ACC112 (cell line): ENCODE data around the gene CAB39L.

Experiments used
- H2AFZ ChIP-seq: fragments of 200-600 bp; sonication (generic); one replicate; pipeline ENCODE4 v1.6.0; 2017; ENCODE audit warnings: antibody characterized with exemption, low read length; ENCODE audit not compliant: unreplicated experiment
- H3K27ac ChIP-seq: fragments of 200-600 bp; sonication (generic); 2 replicates; pipeline ENCODE4 v1.5.1; 2014; ENCODE audit warnings: low read depth, mild to moderate bottlenecking, antibody characterized with exemption, low read length, moderate library complexity
- H3K27me3 ChIP-seq: fragments of 200-600 bp; sonication (generic); 2 replicates; pipeline ENCODE4 v1.6.1; 2014; ENCODE audit warnings: mild to moderate bottlenecking, antibody characterized with exemption, low read length, moderate library complexity, mixed read lengths; ENCODE audit not compliant: insufficient read depth
- H3K36me3 ChIP-seq: fragments of 200-600 bp; sonication (generic); 2 replicates; pipeline ENCODE4 v1.6.1; 2016; ENCODE audit warnings: mild to moderate bottlenecking, antibody characterized with exemption, low read length, moderate library complexity, mixed read lengths; ENCODE audit not compliant: insufficient read depth
- H3K4me1 ChIP-seq: fragments of 200-600 bp; sonication (generic); one replicate; pipeline ENCODE4 v1.6.1; 2016; ENCODE audit warnings: low read length, mixed read lengths; ENCODE audit not compliant: insufficient read depth, unreplicated experiment, control insufficient read depth
- H3K4me3 ChIP-seq: fragments of 200-600 bp; sonication (generic); 2 replicates; pipeline ENCODE4 v1.5.1; 2014; ENCODE audit warnings: mild to moderate bottlenecking, low read depth, low read length
- H3K79me2 ChIP-seq: fragments of 200-600 bp; sonication (generic); one replicate; pipeline ENCODE4 v1.6.0; 2016; ENCODE audit warnings: low read length; ENCODE audit not compliant: control insufficient read depth, unreplicated experiment, insufficient read depth

Gene CAB39L

GRCh38 chr13:49418206-49418605 lies 25.7 kb downstream of the CAB39L start:
- H3K4me3 ChIP-seq = no peak overlapping the region
- no peak overlapping the region for H3K27ac ChIP-seq
- no peaks in the 10 kb centered on the region for H3K36me3 ChIP-seq
- H3K4me1 ChIP-seq = peaks cover 7% of the 10 kb centered on the region
- no peak overlapping the region for H2AFZ ChIP-seq
- no peaks in the 10 kb centered on the region for H3K27me3 ChIP-seq
- no peaks in the 10 kb centered on the region for H3K79me2 ChIP-seq

DNA sequence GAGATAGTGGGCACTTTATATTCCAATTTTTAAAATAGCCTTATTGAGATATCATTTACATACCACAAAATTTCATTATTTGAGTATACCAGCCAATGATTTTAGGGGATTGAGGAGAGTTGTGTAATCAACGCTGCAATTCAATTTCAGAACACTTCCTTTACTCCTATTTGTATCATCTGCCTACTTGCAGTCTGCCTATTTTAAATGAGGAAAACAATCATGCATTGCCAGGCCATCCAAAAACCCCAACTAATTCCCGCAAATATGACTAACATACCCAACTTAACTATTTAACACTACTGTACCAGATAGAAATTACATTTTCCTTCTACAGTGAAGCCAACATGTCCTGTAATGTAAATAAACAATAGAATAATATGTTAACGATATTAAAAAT lies 26.7 kb downstream of the CAB39L start:
- H3K4me1 ChIP-seq = peaks cover 7% of the 10 kb centered on the region
- no peak overlapping the region for H3K4me3 ChIP-seq
- no peaks in the 10 kb centered on the region for H3K79me2 ChIP-seq
- no peak overlapping the region for H2AFZ ChIP-seq
- H3K36me3 ChIP-seq = no peaks in the 10 kb centered on the region
- no peaks in the 10 kb centered on the region for H3K27me3 ChIP-seq
- no peak overlapping the region for H3K27ac ChIP-seq

- Histone ChIP-seq H3K4me3 (no peak overlapping the region), H3K36me3 (no peaks in the 10 kb centered on the region), H2AFZ (no peak overlapping the region), H3K27me3 (no peaks in the 10 kb centered on the region), H3K27ac (no peak overlapping the region), H3K79me2 (no peaks in the 10 kb centered on the region), H3K4me1 (no peaks in the 10 kb centered on the region)
These were observed 31.1 kb downstream of the CAB39L start for GRCh38 chr13:49412749-49413148.

DNA sequence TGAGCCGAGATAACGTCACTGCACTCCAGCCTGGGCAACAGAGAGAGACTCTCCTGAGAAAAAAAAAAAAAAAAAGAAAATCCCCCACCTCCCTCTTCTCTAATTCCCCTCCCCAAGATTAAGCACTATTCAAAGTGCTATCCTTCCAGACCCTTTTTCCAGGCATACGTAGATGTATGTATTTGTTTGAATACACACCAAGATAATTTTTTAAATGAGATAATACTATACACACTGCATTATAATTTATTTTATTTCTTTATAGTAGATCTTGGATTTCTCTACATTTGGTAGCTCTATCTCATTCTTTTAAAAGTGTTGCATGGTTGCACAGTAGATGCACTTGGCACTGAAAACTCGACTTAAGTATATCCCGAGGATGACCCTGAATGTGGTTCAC lies 32.5 kb downstream of the CAB39L start:
- Histone ChIP-seq H3K27me3 (no peaks in the 10 kb centered on the region), H3K27ac (no peak overlapping the region), H3K79me2 (no peaks in the 10 kb centered on the region)

DNA sequence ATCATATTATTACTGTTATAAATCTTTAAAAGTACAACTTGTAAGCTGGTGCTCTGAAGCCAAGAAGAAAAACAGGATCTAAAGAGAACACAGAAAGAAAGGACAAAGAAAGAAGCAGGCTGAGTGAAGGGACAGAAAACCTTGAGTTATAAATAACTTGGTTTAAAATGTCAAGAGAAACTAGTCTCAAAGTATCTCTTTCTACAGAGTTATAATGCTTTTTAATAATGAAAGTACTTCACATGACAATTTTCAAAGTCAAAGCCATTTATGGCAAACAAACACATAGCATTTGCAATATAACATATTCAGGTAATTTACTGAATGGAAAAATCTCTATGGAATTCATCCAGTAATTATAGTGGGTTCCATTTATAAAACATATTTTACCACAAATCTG lies 33.4 kb downstream of the CAB39L start:
- Histone ChIP-seq H3K4me3 (no peak overlapping the region), H3K27ac (no peak overlapping the region), H2AFZ (no peak overlapping the region), H3K4me1 (no peaks in the 10 kb centered on the region), H3K27me3 (no peaks in the 10 kb centered on the region), H3K36me3 (no peaks in the 10 kb centered on the region), H3K79me2 (no peaks in the 10 kb centered on the region)

More for the DNA sequence above, 32.5 kb downstream of the CAB39L start:
- Histone ChIP-seq H3K4me1 (no peaks in the 10 kb centered on the region), H2AFZ (no peak overlapping the region), H3K4me3 (no peak overlapping the region), H3K36me3 (no peaks in the 10 kb centered on the region)

DNA sequence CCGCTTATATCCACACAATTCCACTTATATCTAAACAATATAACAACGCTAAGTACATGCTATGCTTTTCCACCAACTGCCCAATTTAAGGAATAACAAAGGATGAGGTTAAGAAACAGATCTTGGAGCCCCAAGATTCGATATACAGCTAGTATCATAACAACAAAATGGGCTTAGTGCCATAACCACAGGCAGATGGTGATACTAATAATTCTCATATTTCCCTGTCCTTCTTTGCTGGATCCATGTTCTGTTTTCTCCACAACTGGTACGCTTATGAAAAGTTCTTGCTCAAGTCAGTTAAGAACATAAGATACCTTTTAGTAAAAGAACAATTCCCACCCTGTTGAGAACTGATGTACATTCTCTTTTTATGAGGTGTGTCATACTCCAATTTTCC lies 33.9 kb downstream of the CAB39L start:
- Histone ChIP-seq H3K27me3 (no peaks in the 10 kb centered on the region), H3K79me2 (no peaks in the 10 kb centered on the region), H3K36me3 (no peaks in the 10 kb centered on the region), H3K4me1 (no peaks in the 10 kb centered on the region), H3K4me3 (no peak overlapping the region), H2AFZ (no peak overlapping the region), H3K27ac (no peak overlapping the region)

GRCh38 chr13:49409008-49409407 lies 34.9 kb downstream of the CAB39L start:
- Histone ChIP-seq H3K79me2 (no peaks in the 10 kb centered on the region), H3K27ac (no peak overlapping the region), H3K27me3 (no peaks in the 10 kb centered on the region), H2AFZ (no peak overlapping the region), H3K36me3 (no peaks in the 10 kb centered on the region), H3K4me1 (no peaks in the 10 kb centered on the region), H3K4me3 (no peak overlapping the region)

GRCh38 chr13:49407936-49408335 lies 35.9 kb downstream of the CAB39L start:
- H3K27me3 ChIP-seq = no peaks in the 10 kb centered on the region

DNA sequence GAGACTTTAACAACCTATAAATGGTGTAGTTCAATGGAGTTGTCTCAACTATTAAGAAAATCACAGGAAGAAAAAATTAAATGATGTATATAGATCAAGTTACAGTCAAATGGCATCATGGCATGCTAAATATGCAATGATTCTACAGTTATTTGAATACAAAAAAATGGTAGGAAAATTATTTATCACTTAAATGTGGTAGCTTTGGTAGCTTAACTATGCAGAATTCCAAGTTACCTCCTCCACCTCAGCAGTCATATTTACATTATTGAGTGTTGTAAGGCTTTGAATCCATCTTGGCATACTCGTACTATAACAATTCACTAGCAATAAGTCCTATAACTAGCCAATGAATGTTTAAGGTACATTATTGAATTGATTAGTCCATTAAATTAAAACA lies 36.8 kb downstream of the CAB39L start:
- Histone ChIP-seq H3K79me2 (no peaks in the 10 kb centered on the region), H2AFZ (no peak overlapping the region), H3K4me3 (no peak overlapping the region), H3K36me3 (no peaks in the 10 kb centered on the region), H3K4me1 (no peaks in the 10 kb centered on the region), H3K27ac (no peak overlapping the region), H3K27me3 (no peaks in the 10 kb centered on the region)

More at GRCh38 chr13:49407936-49408335, 35.9 kb downstream of the CAB39L start:
- no peak overlapping the region for H3K4me3 ChIP-seq
- no peaks in the 10 kb centered on the region for H3K79me2 ChIP-seq
- H3K27ac ChIP-seq = no peak overlapping the region
- H3K4me1 ChIP-seq = no peaks in the 10 kb centered on the region
- no peak overlapping the region for H2AFZ ChIP-seq
- H3K36me3 ChIP-seq = no peaks in the 10 kb centered on the region

DNA sequence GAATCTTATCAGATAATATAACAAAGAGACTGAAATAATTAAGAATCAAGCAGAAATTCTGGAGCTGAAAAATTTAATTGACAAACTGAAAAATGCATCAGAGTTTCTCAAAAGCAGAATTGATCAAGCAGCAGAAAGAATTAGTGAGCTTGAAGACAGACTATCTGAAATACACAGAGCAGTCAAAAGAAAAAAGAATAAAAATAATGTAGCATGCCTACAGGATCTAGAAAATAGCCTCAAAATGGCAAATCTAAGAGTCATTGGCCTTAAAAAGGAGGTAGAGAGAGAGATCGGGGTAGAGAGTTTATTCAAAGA lies 39.2 kb downstream of the CAB39L start:
- Histone ChIP-seq H3K27me3 (no peaks in the 10 kb centered on the region), H3K36me3 (no peaks in the 10 kb centered on the region), H3K4me1 (no peaks in the 10 kb centered on the region), H2AFZ (no peak overlapping the region), H3K27ac (no peak overlapping the region), H3K79me2 (no peaks in the 10 kb centered on the region), H3K4me3 (no peak overlapping the region)

- H3K27ac ChIP-seq = no peak overlapping the region
- H3K4me1 ChIP-seq = no peaks in the 10 kb centered on the region
- no peak overlapping the region for H2AFZ ChIP-seq
- no peaks in the 10 kb centered on the region for H3K27me3 ChIP-seq
- no peaks in the 10 kb centered on the region for H3K79me2 ChIP-seq
- H3K36me3 ChIP-seq = no peaks in the 10 kb centered on the region
- no peak overlapping the region for H3K4me3 ChIP-seq
These were observed 39.7 kb downstream of the CAB39L start for GRCh38 chr13:49403996-49404702.
